Activated CD4-positive, alpha-beta T cell treated with anti-CD3 and anti-CD28 coated beads, Interleukin-2, amount 10 ng/mL, durations not matched to agents 7 days and 5 days (primary cell): Measurements from ENCODE around the gene FIG4. TPM values are rescaled to one million over a fixed set of nuclear protein-coding genes. Genes with fewer than 3 reads are reported as not detected.

Experiments
- CTCF ChIA-PET: fragments of 350-600 bp; sonication (Branson Sonifier 250); formaldehyde crosslinking; loops from one replicate; lab custom pipeline; 2021; ENCODE audit warnings: antibody characterized with exemption; lab: Charles Lee
- POLR2A ChIA-PET: fragments of 350-600 bp; sonication (Branson Sonifier 250); formaldehyde crosslinking; loops from one replicate; lab custom pipeline; 2021; ENCODE audit warnings: antibody characterized with exemption; lab: Charles Lee
- DNase-seq: peaks from one replicate; pipeline ENCODE4 v3.0.0-alpha.2; 2020
- H3K27ac Mint-ChIP-seq: one replicate; pipeline ENCODE4 v1.8.0; 2021; ENCODE audit warnings: mild to moderate bottlenecking, moderate library complexity, mixed read lengths
- H3K27me3 Mint-ChIP-seq: one replicate; pipeline ENCODE4 v1.8.0; 2021; ENCODE audit warnings: mixed read lengths
- H3K36me3 Mint-ChIP-seq: one replicate; pipeline ENCODE4 v1.8.0; 2021; ENCODE audit warnings: low read depth, mixed read lengths
- H3K4me1 Mint-ChIP-seq: one replicate; pipeline ENCODE4 v1.8.0; 2021; ENCODE audit warnings: mixed read lengths
- H3K4me3 Mint-ChIP-seq: one replicate; pipeline ENCODE4 v1.8.0; 2021; ENCODE audit warnings: mild to moderate bottlenecking, moderate library complexity, mixed read lengths
- H3K9me3 Mint-ChIP-seq: one replicate; pipeline ENCODE4 v1.8.0; 2021; ENCODE audit warnings: mixed read lengths
- total RNA-seq, 2 experiments: library from RNA; stranded (reverse); gene quantifications; one replicate each; pipeline ENCODE4 v1.2.3, GENCODE V29; 2021

Gene FIG4
- total RNA-seq, 2 experiments from 2014 or later: 11.0 to 11.6 TPM

DNA sequence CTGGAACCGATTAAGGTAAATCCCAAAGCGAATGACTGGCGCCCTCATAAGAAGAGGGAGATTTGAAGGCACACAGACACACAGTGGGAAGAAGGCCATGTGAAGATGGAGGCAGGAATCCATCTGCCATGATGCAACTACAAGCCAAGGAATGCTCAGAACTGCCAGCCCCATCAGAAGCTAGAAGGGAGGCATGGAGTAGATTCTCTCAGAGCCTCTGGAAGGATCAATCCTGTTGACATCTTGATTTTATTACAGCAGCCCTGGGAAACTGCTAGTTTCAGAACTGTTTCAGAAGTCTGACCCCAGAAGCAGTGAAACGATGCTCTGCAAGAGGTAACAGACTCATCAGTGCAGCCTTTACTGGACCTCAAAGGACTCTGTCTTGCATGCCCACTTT lies 183.5 kb downstream of the FIG4 start:
- ChIA-PET POLR2A (no interaction called here), CTCF (interaction anchor here (1.0 kb wide), 1 partner anchor 156 kb away, joined by 4 read pairs; no protein-coding TSS in a partner anchor)
- Mint-ChIP-seq H3K4me3 (no peak overlapping the region), H3K27me3 (peaks cover 12% of the 10 kb centered on the region), H3K4me1 (no peaks in the 10 kb centered on the region), H3K36me3 (no peaks in the 10 kb centered on the region), H3K27ac (no peak overlapping the region), H3K9me3 (no peaks in the 10 kb centered on the region)
- DNase-seq: no peak

Other genes starting within 250 kb of the FIG4 start
- gene MICAL1, start 235.5 kb upstream of the FIG4 start, total RNA-seq: 10 to 100 TPM; 93.1 to 98.3 TPM
- gene ZBTB24, start 208.1 kb upstream of the FIG4 start, total RNA-seq: 10 to 100 TPM; 17.6 to 19.1 TPM
- 1 to 10 TPM; 3.4 to 5.0 TPM for gene AK9, start 94 bp upstream of the FIG4 start, total RNA-seq